HG03039 (cell line): ENCODE data around the gene UBL4A.

Experiments
- ATAC-seq: cut with Tn5 transposase; IDR thresholded peaks from one replicate; pipeline ENCODE4 v1.9.1; 2021; ENCODE audit warnings: mild to moderate bottlenecking, moderate library complexity; ENCODE audit not compliant: unreplicated experiment

Gene UBL4A

DNA sequence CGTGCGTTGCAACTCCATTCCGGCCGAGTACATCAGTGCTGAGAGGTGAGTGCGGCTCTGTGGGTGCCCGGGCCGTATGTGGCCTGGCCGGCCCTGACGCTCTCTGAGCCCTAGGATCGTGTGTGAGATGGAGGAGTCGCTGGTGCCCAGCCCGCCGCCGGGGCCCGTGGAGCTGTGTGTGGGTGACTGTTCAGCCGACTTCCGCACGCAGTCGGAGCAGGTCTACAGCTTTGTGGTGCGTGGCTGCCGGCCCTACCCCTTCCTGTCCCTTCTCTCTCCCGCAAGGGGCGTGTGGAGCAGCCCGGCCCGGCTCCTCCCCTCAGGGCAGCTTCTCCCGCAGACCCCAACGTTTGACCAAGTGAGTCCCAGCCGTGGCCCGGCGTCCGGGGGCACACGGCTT is 20.4 kb downstream of the UBL4A start:
- ATAC-seq = no peak

DNA sequence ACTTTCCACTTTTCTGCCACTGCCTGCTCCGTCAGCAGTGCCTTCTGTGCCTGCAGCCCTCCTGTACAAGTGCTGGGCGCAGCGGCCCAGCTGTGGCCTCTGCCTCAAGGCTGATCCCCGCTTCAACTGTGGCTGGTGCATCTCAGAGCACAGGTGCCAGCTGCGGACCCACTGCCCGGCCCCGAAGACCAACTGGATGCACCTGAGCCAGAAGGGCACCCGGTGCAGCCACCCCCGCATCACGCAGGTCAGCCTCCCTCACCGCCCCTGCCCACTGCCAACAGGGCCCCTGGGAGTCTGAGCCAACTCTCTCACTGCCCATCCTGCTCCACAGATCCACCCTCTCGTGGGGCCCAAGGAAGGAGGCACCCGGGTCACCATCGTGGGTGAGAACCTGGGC is 20.8 kb downstream of the UBL4A start:
- no peak for ATAC-seq

DNA sequence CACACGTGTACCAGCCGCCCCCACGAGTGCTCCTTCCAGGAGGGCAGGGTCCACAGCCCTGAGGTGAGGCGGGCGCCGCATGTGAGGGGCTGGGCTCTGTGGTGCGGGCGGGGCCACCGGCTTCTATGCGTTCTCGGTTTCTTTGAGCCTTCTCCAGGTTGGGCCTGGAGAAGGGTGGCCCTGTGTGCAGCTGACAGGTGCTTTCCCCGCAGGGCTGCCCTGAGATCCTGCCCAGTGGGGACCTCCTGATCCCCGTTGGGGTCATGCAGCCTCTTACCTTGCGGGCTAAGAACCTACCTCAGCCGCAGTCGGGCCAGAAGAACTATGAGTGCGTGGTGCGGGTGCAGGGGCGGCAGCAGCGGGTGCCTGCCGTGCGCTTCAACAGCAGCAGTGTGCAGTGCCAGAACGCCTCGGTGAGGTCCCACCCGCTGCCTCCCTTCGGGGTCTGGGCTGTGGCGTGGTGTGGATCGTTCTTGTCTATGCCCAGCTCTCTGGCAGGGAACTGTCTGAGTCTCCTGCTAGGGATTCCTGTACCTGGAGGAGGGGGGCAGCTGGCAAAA is 21.5 kb downstream of the UBL4A start:
- ATAC-seq = no peak

DNA sequence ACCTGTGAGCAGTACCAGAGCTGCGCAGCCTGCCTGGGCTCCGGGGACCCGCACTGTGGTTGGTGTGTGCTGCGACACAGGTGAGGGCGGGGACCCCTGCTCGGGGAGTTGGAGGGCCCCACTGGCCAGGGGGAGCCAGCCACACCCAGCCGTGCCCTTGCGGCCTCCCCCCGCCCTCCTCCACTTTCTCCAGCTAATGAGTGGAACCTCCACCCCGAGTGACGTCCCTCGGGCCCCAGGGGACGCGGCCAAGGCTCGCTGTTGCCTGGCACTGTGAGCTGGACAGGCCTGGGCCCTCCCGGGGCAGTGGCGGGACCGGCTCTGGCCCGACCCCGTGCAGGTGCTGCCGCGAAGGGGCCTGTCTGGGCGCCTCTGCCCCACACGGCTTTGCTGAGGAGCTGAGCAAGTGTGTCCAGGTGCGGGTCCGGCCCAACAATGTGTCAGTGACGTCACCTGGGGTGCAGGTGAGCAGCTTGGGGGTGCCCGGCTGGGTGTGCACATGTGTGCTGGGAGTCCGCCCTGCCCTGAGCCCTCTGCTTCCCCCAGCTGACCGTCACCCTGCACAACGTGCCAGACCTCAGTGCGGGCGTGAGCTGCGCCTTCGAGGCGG is 22.7 kb downstream of the UBL4A start:
- ATAC-seq = no peak

DNA sequence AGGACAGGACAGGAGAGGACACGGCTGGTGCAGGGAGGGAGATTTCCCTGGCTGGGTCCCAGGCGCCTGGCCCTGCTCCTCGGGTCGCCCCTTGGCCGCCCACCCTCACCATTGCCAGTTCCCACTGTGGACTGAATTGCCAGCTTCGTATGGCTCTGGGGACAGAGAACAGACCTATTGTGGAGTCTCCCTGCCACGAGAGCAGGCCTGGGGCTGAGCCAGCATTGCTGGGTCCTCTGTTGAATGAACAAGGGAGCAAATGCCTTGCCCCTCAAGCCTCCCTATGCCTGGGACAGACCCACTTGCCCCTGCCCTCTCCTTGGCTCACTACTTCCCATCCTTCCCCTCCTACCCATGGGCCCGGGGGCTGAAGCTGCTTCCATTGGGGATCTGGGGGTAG is 24.0 kb downstream of the UBL4A start:
- no peak for ATAC-seq

DNA sequence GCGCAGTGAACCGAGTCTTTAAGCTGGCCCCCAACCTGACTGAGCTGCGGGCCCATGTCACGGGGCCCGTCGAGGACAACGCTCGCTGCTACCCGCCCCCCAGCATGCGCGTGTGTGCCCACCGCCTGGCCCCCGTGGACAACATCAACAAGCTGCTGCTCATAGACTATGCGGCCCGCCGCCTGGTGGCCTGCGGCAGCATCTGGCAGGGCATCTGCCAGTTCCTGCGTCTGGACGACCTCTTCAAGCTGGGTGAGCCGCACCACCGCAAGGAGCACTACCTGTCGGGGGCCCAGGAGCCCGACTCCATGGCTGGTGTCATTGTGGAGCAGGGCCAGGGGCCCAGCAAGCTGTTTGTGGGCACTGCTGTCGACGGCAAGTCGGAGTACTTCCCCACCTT is 26.1 kb downstream of the UBL4A start:
- ATAC-seq = no peak

GRCh38 chrX:154459832-154460231 is 26.6 kb downstream of the UBL4A start:
- no peak for ATAC-seq

GRCh38 chrX:154458954-154459778 is 27.2 kb downstream of the UBL4A start:
- no peak for ATAC-seq

DNA sequence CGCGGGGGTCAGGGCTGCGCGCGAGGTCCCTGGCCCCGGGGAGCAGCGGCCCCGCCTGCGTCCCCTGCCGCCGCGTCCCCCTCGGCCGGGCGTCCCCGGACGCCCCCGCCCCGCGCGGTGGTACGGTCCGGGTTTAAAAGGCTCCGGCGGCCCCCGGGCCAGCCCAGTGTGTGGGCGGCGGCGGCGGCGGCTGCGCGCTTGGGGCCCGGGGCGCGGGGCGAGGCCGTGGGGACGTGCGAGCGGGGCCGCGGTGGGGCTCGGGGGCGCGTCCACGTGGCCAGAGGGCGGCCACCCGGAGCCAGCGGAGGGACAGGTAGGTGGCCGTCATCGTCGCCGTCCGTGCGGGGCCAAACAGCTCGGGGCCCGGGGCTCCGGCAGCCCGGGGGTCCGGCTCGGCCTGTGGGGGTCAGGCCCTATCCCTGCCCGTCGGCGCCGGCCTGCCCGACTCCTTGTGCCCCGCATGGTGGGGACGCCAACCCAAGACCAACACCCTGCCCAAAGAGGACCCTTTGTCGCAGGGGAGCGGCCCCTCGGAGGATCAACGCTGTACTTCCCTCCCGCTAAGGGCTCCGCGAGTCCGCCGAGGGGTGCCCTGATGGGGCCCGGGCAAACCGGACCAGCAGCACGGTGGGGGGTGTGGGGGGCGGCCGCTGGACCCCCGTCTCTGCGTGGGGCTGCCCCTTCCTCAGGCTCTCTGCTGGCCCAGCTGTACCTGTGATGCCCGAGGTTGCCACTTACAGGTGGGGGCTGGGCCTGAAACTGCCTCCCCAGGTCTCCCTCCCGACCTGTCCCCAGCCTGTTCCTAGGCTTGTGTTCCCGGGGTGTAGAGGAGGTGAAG is 28.1 kb downstream of the UBL4A start, which contains the start of gene PLXNA3:
TSS of gene PLXNA3 (plus strand) at position 166 of the 838 bp plus-strand sequence. CDS start 1,903 bp downstream, outside the sequence.
- no peak for ATAC-seq

DNA sequence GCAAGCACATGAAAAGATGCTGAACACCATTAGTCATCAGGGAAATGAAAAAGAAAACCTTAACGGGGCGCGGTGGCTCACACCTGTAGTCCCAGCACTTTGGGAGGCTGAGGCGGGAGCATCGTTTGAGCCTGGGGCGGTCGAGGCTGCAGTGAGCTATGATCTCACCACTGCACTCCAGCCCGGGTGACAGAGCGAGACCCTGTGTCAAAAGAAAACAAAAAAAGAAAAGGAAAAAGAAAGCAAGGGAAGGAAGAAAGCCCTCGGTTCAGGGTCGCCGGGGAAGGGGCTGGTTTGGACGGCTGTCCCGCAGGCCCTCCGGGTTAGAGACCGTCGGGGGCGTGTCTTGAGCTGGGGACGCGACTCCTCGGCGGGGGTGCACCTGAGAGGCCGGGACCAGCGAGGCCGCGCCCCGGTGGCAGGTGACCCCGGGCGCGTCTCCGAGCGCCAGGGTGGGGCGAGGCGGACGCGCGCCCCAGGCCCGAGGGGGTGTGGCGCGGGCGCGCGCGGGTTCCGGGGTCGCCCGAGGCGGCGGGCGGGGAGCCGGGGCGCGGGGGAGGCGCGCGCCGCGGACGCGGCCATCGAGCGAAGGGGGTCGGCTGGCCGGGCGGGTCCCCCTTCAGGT is 28.8 kb downstream of the UBL4A start:
- no peak for ATAC-seq

DNA sequence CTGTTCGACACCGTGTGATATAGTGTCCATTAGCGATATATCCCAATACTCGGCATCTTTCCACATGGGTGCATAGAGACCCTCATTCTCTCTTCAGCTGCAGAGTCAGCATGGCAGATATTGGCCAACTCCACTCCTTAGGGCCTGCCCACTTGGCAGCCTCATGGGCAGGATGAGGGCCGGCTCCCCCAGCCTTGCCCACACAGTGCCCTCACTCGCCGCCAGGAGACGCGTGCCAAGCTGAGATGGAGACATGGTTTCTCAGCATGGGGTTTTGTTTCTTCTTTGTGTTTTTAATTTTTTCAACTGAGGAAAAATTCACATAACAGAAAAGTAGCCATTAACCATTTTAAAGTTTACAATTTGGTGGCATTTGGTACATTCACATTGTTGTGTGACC is 33.6 kb downstream of the UBL4A start:
- no peak for ATAC-seq

GRCh38 chrX:154450312-154450711 is 36.1 kb downstream of the UBL4A start:
- no peak for ATAC-seq

- no peak for ATAC-seq
Measured at GRCh38 chrX:154449618-154450017, 36.8 kb downstream of the UBL4A start.

GRCh38 chrX:154448484-154448883 is 37.9 kb downstream of the UBL4A start:
- no peak for ATAC-seq

- ATAC-seq = no peak
Measured at GRCh38 chrX:154446430-154446829, 40.0 kb downstream of the UBL4A start.

GRCh38 chrX:154445776-154446175 is 40.6 kb downstream of the UBL4A start:
- ATAC-seq = no peak

DNA sequence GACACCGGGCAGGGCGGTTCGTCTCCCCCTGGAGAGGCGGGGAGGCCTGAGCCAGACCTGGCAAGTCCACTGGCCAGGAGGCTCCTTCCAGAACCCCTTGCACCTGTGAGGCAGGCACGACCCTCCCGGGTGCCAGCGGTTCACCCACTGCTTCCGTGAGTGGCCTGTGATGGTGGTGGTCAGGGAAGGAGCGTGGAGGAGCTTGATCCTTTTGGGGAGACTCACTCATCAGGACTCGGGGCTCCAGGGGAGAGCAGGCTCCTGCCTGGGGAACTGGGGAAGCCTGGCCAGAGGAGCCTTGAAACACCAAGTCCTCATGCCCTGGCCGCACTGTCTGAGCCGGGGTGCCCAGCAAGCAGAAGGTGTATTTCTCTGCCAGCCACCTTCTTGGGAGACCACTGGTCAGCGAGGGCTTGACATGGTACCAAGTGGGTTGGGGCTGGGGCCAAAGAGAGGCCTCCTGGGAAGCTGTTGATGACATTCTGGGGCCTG is 41.6 kb downstream of the UBL4A start:
- no peak for ATAC-seq

DNA sequence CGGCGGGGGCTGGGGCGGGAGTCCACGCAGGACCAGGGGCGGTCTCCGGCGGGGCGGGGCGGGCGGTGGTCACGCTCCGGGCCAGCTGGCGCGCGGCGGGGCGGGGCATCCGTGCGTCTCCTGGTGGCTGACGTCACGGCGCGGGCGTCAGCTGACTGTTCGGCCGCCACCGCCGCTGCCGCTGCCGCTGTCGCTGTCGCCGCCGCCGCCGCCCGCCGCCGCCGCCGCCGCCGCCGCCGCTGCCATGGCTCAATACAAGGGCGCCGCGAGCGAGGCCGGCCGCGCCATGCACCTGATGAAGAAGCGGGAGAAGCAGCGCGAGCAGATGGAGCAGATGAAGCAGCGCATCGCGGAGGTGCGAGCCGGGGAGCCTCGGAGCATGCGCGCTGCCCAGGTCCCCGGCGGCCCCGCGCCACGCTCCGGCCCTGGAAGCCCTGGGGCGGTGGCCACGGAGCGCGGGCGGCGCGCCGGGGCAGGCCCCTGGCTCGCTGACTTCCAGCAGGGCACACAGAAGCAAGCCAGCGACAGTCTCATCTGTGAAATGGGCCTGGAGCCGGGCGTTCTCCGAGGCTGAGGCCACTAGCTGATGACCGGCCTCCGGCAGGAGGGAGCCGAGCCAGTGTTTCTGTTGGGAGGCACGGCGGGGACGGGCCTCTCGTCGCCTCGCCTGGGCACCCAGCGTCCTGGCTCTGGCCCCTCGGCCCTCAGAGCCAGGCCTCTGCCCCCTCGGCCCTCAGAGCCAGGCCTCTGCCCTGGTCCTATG is 42.2 kb downstream of the UBL4A start, which contains the start of gene FAM50A:
TSS of gene FAM50A (plus strand) at position 150 of the 763 bp plus-strand sequence. CDS start at position 245, 95 bp downstream.
- peak; percentile 76 for ATAC-seq

- ATAC-seq = no peak
Measured at GRCh38 chrX:154443479-154443910, 42.9 kb downstream of the UBL4A start.
